Neural cell (in vitro differentiated cells): Measurements from ENCODE around the gene CAPN10. TPM values are rescaled to one million over a fixed set of nuclear protein-coding genes. Genes with fewer than 3 reads are reported as not detected.

ENCODE experiments used
- H2AFZ ChIP-seq: fragments of 200-600, 300-800 bp; sonication (generic), shearing (Covaris generic); 2 replicates; pipeline ENCODE4 v1.6.0; 2014; ENCODE audit warnings: low read depth, mild to moderate bottlenecking, antibody characterized with exemption, low read length, moderate library complexity
- H3F3A ChIP-seq: fragments of 200-600 bp; shearing (Covaris generic); 2 replicates; pipeline ENCODE4 v1.6.1; 2016; ENCODE audit warnings: mild to moderate bottlenecking, moderate library complexity, mixed read lengths, antibody characterized with exemption, low read length; ENCODE audit not compliant: insufficient read depth, poor library complexity, severe bottlenecking
- H3K27ac ChIP-seq: fragments of 200-600, 300-800 bp; sonication (generic), shearing (Covaris generic); 2 replicates; pipeline ENCODE4 v1.5.1; 2014; ENCODE audit warnings: mild to moderate bottlenecking, low read length, moderate library complexity
- H3K27me3 ChIP-seq: fragments of 300-800, 200-600 bp; sonication (generic), shearing (Covaris generic); 2 replicates; pipeline ENCODE4 v1.6.0; 2014; ENCODE audit warnings: mild to moderate bottlenecking, low read depth, low read length, moderate library complexity; ENCODE audit not compliant: insufficient read depth
- H3K36me3 ChIP-seq: fragments of 300-800, 200-600 bp; sonication (generic), shearing (Covaris generic); 2 replicates; pipeline ENCODE4 v1.5.1; 2014; ENCODE audit warnings: mild to moderate bottlenecking, antibody characterized with exemption, low read length, moderate library complexity; ENCODE audit not compliant: insufficient read depth
- H3K4me2 ChIP-seq: fragments of 300-800, 200-600 bp; sonication (generic), shearing (Covaris generic); 2 replicates; pipeline ENCODE4 v1.6.0; 2014; ENCODE audit warnings: mild to moderate bottlenecking, low read length
- H3K4me3 ChIP-seq: fragments of 300-800, 200-600 bp; sonication (generic), shearing (Covaris generic); 2 replicates; pipeline ENCODE4 v1.5.1; 2014; ENCODE audit warnings: mild to moderate bottlenecking, low read length, moderate library complexity
- H3K79me2 ChIP-seq: fragments of 200-600 bp; shearing (Covaris generic); replicated peaks from 2 replicates; pipeline ENCODE4 v1.6.0; 2014; ENCODE audit warnings: mild to moderate bottlenecking, low read length, moderate library complexity; ENCODE audit not compliant: insufficient read depth
- H3K9ac ChIP-seq: fragments of 300-800, 200-600 bp; sonication (generic), shearing (Covaris generic); 2 replicates; pipeline ENCODE4 v1.6.1; 2016; ENCODE audit warnings: mild to moderate bottlenecking, low read length, mixed read lengths
- H3K9me2 ChIP-seq: fragments of 200-600 bp; shearing (Covaris generic); 2 replicates; pipeline ENCODE4 v1.6.1; 2016; ENCODE audit warnings: mild to moderate bottlenecking, low read length, mixed read lengths; ENCODE audit not compliant: insufficient read depth
- H3K9me3 ChIP-seq: fragments of 200-600, 300-800 bp; sonication (generic), shearing (Covaris generic); 2 replicates; pipeline ENCODE4 v1.6.1; 2016; ENCODE audit warnings: mild to moderate bottlenecking, mixed run types, low read length, moderate library complexity, mixed read lengths
- H4K20me1 ChIP-seq: fragments of 200-600 bp; shearing (Covaris generic); 2 replicates; pipeline ENCODE4 v1.6.1; 2016; ENCODE audit warnings: mild to moderate bottlenecking, mixed run types; ENCODE audit not compliant: insufficient read depth
- EP300 ChIP-seq: fragments of 450-650 bp; conservative IDR thresholded peaks from 2 replicates; pipeline ENCODE4 v1.6.1; 2014; ENCODE audit warnings: antibody characterized with exemption, mild to moderate bottlenecking, moderate library complexity; ENCODE audit not compliant: poor library complexity, severe bottlenecking
- EZH2 ChIP-seq: fragments of 200-600, 300-800 bp; shearing (Covaris generic), sonication (generic); IDR thresholded peaks from 2 replicates; pipeline ENCODE4 v1.6.1; 2014; ENCODE audit warnings: antibody characterized with exemption, low read length, borderline replicate concordance, mild to moderate bottlenecking; ENCODE audit not compliant: insufficient read depth, poor library complexity, severe bottlenecking
- MXI1 ChIP-seq: fragments of 450-650 bp; conservative IDR thresholded peaks from 2 replicates; pipeline ENCODE4 v1.6.1; 2014; ENCODE audit warnings: antibody characterized with exemption, mild to moderate bottlenecking; ENCODE audit not compliant: poor library complexity, severe bottlenecking
- POLR2AphosphoS5 ChIP-seq: IDR thresholded peaks from 2 replicates; pipeline ENCODE4 v1.6.1; 2012
- RAD21 ChIP-seq: fragments of 450-650 bp; conservative IDR thresholded peaks from 2 replicates; pipeline ENCODE4 v1.6.1; 2014; ENCODE audit warnings: antibody characterized with exemption, mild to moderate bottlenecking, moderate library complexity
- SMC3 ChIP-seq: fragments of 450-650 bp; conservative IDR thresholded peaks from 2 replicates; pipeline ENCODE4 v1.6.1; 2014; ENCODE audit warnings: antibody characterized with exemption, mild to moderate bottlenecking, moderate library complexity; ENCODE audit not compliant: poor library complexity
- TAF1 ChIP-seq: IDR thresholded peaks from 2 replicates; pipeline ENCODE4 v1.6.1; 2012; ENCODE audit warnings: low read depth
- polyA plus RNA-seq: library from polyadenylated mRNA; depleted of rRNA; stranded (reverse); fragments of >200 nt; gene quantifications from 2 replicates; pipeline ENCODE4 v1.2.3, GENCODE V29; 2014
- TF ChIP-seq, protein P1 (sequence below): IDR thresholded peaks from 2 replicates; pipeline ENCODE4 v1.6.1; 2012; ENCODE audit warnings: borderline replicate concordance
- TF ChIP-seq, protein P2 (sequence below): fragments of 450-650 bp; IDR thresholded peaks from 2 replicates; pipeline ENCODE4 v1.5.1; 2014; ENCODE audit warnings: antibody characterized with exemption, mild to moderate bottlenecking, moderate library complexity; ENCODE audit not compliant: poor library complexity, severe bottlenecking

Gene CAPN10
- polyA plus RNA-seq, 1 donor from 2014 or later, result 120 TPM

DNA sequence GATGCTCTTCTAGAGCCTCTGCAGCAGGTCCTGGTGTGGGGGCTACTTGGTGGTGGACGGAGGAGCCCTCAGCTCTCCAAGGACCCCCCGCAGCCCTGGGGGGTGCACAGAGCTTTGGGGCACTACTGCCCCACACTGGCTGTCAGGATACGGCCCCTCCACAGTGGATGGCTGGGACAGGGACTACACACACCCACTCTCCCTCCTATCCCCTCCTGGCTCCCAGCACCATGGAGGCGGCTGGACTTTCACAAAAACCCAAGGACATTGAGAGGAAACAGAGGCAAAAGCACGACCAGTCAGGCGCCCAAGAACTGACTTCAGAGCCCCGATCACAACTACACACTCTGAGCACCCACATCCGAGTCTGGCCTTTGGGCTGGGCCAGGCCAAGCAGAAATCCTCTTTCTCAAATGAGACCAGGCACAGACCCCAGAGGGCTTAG, 51.4 kb downstream of the CAPN10 start:
- Histone ChIP-seq H3K9ac (no peak overlapping the region), H4K20me1 (no peaks in the 10 kb centered on the region), H2AFZ (no peak overlapping the region), H3K9me2 (no peaks in the 10 kb centered on the region), H3K9me3 (no peaks in the 10 kb centered on the region), H3K4me2 (no peak overlapping the region), H3K27ac (no peak overlapping the region), H3K27me3 (peaks cover 2% of the 10 kb centered on the region), H3K36me3 (no peaks in the 10 kb centered on the region), H3K79me2 (no peaks in the 10 kb centered on the region), H3K4me3 (no peak overlapping the region), H3F3A (no peaks in the 10 kb centered on the region)
- TF ChIP-seq TAF1 (no peak), EP300 (no peak), SMC3 (no peak), POLR2AphosphoS5 (no peak), EZH2 (no peak), RAD21 (no peak), MXI1 (no peak)
- TF ChIP-seq, protein P1, sequence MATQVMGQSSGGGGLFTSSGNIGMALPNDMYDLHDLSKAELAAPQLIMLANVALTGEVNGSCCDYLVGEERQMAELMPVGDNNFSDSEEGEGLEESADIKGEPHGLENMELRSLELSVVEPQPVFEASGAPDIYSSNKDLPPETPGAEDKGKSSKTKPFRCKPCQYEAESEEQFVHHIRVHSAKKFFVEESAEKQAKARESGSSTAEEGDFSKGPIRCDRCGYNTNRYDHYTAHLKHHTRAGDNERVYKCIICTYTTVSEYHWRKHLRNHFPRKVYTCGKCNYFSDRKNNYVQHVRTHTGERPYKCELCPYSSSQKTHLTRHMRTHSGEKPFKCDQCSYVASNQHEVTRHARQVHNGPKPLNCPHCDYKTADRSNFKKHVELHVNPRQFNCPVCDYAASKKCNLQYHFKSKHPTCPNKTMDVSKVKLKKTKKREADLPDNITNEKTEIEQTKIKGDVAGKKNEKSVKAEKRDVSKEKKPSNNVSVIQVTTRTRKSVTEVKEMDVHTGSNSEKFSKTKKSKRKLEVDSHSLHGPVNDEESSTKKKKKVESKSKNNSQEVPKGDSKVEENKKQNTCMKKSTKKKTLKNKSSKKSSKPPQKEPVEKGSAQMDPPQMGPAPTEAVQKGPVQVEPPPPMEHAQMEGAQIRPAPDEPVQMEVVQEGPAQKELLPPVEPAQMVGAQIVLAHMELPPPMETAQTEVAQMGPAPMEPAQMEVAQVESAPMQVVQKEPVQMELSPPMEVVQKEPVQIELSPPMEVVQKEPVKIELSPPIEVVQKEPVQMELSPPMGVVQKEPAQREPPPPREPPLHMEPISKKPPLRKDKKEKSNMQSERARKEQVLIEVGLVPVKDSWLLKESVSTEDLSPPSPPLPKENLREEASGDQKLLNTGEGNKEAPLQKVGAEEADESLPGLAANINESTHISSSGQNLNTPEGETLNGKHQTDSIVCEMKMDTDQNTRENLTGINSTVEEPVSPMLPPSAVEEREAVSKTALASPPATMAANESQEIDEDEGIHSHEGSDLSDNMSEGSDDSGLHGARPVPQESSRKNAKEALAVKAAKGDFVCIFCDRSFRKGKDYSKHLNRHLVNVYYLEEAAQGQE, result no peak
- TF ChIP-seq, protein P2, sequence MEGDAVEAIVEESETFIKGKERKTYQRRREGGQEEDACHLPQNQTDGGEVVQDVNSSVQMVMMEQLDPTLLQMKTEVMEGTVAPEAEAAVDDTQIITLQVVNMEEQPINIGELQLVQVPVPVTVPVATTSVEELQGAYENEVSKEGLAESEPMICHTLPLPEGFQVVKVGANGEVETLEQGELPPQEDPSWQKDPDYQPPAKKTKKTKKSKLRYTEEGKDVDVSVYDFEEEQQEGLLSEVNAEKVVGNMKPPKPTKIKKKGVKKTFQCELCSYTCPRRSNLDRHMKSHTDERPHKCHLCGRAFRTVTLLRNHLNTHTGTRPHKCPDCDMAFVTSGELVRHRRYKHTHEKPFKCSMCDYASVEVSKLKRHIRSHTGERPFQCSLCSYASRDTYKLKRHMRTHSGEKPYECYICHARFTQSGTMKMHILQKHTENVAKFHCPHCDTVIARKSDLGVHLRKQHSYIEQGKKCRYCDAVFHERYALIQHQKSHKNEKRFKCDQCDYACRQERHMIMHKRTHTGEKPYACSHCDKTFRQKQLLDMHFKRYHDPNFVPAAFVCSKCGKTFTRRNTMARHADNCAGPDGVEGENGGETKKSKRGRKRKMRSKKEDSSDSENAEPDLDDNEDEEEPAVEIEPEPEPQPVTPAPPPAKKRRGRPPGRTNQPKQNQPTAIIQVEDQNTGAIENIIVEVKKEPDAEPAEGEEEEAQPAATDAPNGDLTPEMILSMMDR, result no peak

DNA sequence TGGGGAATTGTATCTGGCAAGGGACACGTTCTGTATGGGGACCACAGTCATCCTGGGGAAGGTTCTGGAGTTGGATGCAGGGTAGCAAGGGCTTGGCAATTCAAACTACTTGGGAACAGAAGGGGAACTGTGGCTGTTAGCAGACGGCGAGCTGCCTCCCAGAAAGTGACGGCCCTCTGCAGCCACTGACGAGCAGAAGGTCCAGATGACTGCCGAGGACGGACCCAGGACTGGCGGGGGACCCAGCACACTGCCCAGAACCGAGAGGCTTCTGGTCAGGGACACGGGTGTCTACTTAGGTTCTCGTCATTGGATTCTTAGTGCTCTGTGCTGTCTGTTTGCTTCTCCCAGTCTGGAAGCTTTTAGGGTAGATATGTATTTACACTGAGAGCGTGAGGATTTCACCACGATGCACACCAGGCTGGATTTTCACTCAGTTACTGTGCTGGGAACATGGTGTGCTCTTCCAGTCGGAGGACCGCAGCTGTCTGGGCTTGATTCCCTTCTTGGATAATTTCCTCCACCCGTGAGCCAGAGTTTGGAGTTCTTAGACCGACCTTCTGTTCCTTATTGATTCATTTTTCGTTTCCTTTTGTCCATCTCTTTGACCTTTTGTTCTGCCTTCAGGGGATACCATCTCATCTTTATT, 52.1 kb downstream of the CAPN10 start:
- Histone ChIP-seq H2AFZ (no peak overlapping the region), H3F3A (no peaks in the 10 kb centered on the region), H3K27me3 (peaks cover 2% of the 10 kb centered on the region), H3K4me3 (no peak overlapping the region), H4K20me1 (no peaks in the 10 kb centered on the region), H3K9me3 (no peaks in the 10 kb centered on the region), H3K36me3 (no peaks in the 10 kb centered on the region), H3K9me2 (no peaks in the 10 kb centered on the region), H3K79me2 (no peaks in the 10 kb centered on the region), H3K4me2 (no peak overlapping the region), H3K27ac (no peak overlapping the region), H3K9ac (no peak overlapping the region)
- TF ChIP-seq, protein P1, result no peak
